ENCODE results near the gene CLDN19. TPM values are rescaled to one million over a fixed set of nuclear protein-coding genes. Genes with fewer than 3 reads are reported as not detected.

CLDN19 gene
- total RNA-seq, 1 experiment from 2014 or later, result not detected

- no peak overlapping the region for H3K27ac ChIP-seq (ENCODE audit: low read depth, low read length, poor library complexity, severe bottlenecking)
- no peak for DNase-seq (ENCODE audit: low spot score)
- ChIA-PET CTCF (no interaction called here), POLR2A (ENCODE audit: low non-redundant PET) (no interaction called here)
- peaks cover 71% of the 10 kb centered on the region for H3K36me3 ChIP-seq (ENCODE audit: insufficient read depth, low read length, poor library complexity, severe bottlenecking)
- TF ChIP-seq EZH2 (IDR thresholded peaks at IDR 0.05; ENCODE audit: borderline replicate concordance, low read depth, low read length, poor library complexity, severe bottlenecking) (no peak), CTCF (conservative IDR thresholded peaks at IDR 0.05; ENCODE audit: low read depth, low read length) (no peak)
- no peak overlapping the region for H3K4me3 ChIP-seq (ENCODE audit: low read depth, low read length, poor library complexity, severe bottlenecking)
- H3K9me3 ChIP-seq (ENCODE audit: low read depth, low read length, poor library complexity, severe bottlenecking), result no peaks in the 10 kb centered on the region
- H3K27me3 ChIP-seq (replicated peaks; ENCODE audit: insufficient read depth, low read depth, low read length, poor library complexity), result no peaks in the 10 kb centered on the region
- no TSS peak for BruUV-seq (replicated peaks)
- peaks cover 12% of the 10 kb centered on the region for H3K4me1 ChIP-seq (ENCODE audit: insufficient read depth, low read length, poor library complexity, severe bottlenecking)
- intact Hi-C loops (cut with micrococcal nuclease; ENCODE audit: unreplicated experiment), result no loop called here
Observed at GRCh38 chr1:42692461-42692860, 47.6 kb downstream of the CLDN19 start.

GRCh38 chr1:42691157-42691498 is 48.9 kb downstream of the CLDN19 start:
- intact Hi-C loops (cut with micrococcal nuclease; ENCODE audit: unreplicated experiment), result no loop called here
- no peak for TF ChIP-seq EZH2 (IDR thresholded peaks at IDR 0.05; ENCODE audit: borderline replicate concordance, low read depth, low read length, poor library complexity, severe bottlenecking)
- TF ChIP-seq CTCF (conservative IDR thresholded peaks at IDR 0.05; ENCODE audit: low read depth, low read length), result no peak
- H3K4me3 ChIP-seq (ENCODE audit: low read depth, low read length, poor library complexity, severe bottlenecking), result no peak overlapping the region
- H3K9me3 ChIP-seq (ENCODE audit: low read depth, low read length, poor library complexity, severe bottlenecking), result no peaks in the 10 kb centered on the region
- no peaks in the 10 kb centered on the region for H3K27me3 ChIP-seq (replicated peaks; ENCODE audit: insufficient read depth, low read depth, low read length, poor library complexity)
- ChIA-PET CTCF (no interaction called here), POLR2A (ENCODE audit: low non-redundant PET) (interaction anchor here (0.6 kb wide), 2 partner anchors 10 to 145 kb away, joined by 3 to 4 read pairs; no protein-coding TSS in a partner anchor)
- H3K36me3 ChIP-seq (ENCODE audit: insufficient read depth, low read length, poor library complexity, severe bottlenecking), result peaks cover 68% of the 10 kb centered on the region
- no peak for DNase-seq (ENCODE audit: low spot score)
- H3K4me1 ChIP-seq (ENCODE audit: insufficient read depth, low read length, poor library complexity, severe bottlenecking), result peaks cover 16% of the 10 kb centered on the region
- no TSS peak for BruUV-seq (replicated peaks)
- no peak overlapping the region for H3K27ac ChIP-seq (ENCODE audit: low read depth, low read length, poor library complexity, severe bottlenecking)

- no peak overlapping the region for H3K27ac ChIP-seq (ENCODE audit: low read depth, low read length, poor library complexity, severe bottlenecking)
- H3K4me1 ChIP-seq (ENCODE audit: insufficient read depth, low read length, poor library complexity, severe bottlenecking), result peaks cover 21% of the 10 kb centered on the region
- H3K27me3 ChIP-seq (replicated peaks; ENCODE audit: insufficient read depth, low read depth, low read length, poor library complexity), result no peaks in the 10 kb centered on the region
- H3K4me3 ChIP-seq (ENCODE audit: low read depth, low read length, poor library complexity, severe bottlenecking), result no peak overlapping the region
- DNase-seq (ENCODE audit: low spot score), result no peak
- intact Hi-C loops (cut with micrococcal nuclease; ENCODE audit: unreplicated experiment), result no loop called here
- peaks cover 68% of the 10 kb centered on the region for H3K36me3 ChIP-seq (ENCODE audit: insufficient read depth, low read length, poor library complexity, severe bottlenecking)
- ChIA-PET POLR2A (ENCODE audit: low non-redundant PET) (interaction anchor here (0.6 kb wide), 2 partner anchors 9 to 145 kb away, joined by 3 to 4 read pairs; no protein-coding TSS in a partner anchor), CTCF (interaction anchor here (0.6 kb wide), 1 partner anchor 605 kb away, joined by 8 read pairs; no protein-coding TSS in a partner anchor)
- no TSS peak for BruUV-seq (replicated peaks)
- TF ChIP-seq EZH2 (IDR thresholded peaks at IDR 0.05; ENCODE audit: borderline replicate concordance, low read depth, low read length, poor library complexity, severe bottlenecking) (no peak), CTCF (conservative IDR thresholded peaks at IDR 0.05; ENCODE audit: low read depth, low read length) (no peak)
- H3K9me3 ChIP-seq (ENCODE audit: low read depth, low read length, poor library complexity, severe bottlenecking), result no peaks in the 10 kb centered on the region
Observed at GRCh38 chr1:42690477-42691156, 49.4 kb downstream of the CLDN19 start.
